HG02852 (cell line): ENCODE data around the gene BIK.

ENCODE experiments used
- ATAC-seq: cut with Tn5 transposase; IDR thresholded peaks from one replicate; pipeline ENCODE4 v1.9.1; 2021; ENCODE audit warnings: mild to moderate bottlenecking, moderate library complexity; ENCODE audit not compliant: unreplicated experiment

The BIK gene

GRCh38 chr22:43158778-43159483 is 48.4 kb downstream of the BIK start:
- no peak for ATAC-seq

GRCh38 chr22:43159484-43160178 is 49.1 kb downstream of the BIK start:
- no peak for ATAC-seq

GRCh38 chr22:43160497-43161126 is 50.1 kb downstream of the BIK start:
- no peak for ATAC-seq

- no peak for ATAC-seq
Measured at GRCh38 chr22:43162412-43163150, 52.0 kb downstream of the BIK start.

- no peak for ATAC-seq
Measured at GRCh38 chr22:43163241-43163795, 52.8 kb downstream of the BIK start.

GRCh38 chr22:43164636-43165035 is 54.1 kb downstream of the BIK start:
- ATAC-seq: no peak

GRCh38 chr22:43166132-43166930 is 55.8 kb downstream of the BIK start:
- ATAC-seq: no peak

GRCh38 chr22:43167001-43167589 is 56.5 kb downstream of the BIK start:
- no peak for ATAC-seq

- no peak for ATAC-seq
Measured at GRCh38 chr22:43168471-43169309, 58.1 kb downstream of the BIK start.

- no peak for ATAC-seq
Measured at GRCh38 chr22:43169310-43170130, 59.0 kb downstream of the BIK start.

GRCh38 chr22:43170131-43170480 is 59.6 kb downstream of the BIK start:
- no peak for ATAC-seq

- no peak for ATAC-seq
Measured at GRCh38 chr22:43171019-43171491, 60.5 kb downstream of the BIK start.

GRCh38 chr22:43171607-43172006 is 61.1 kb downstream of the BIK start:
- ATAC-seq: no peak

GRCh38 chr22:43172191-43172590 is 61.6 kb downstream of the BIK start:
- ATAC-seq: no peak

- ATAC-seq: no peak
Measured at GRCh38 chr22:43173566-43173965, 63.0 kb downstream of the BIK start.

- no peak for ATAC-seq
Measured at GRCh38 chr22:43173976-43174720, 63.6 kb downstream of the BIK start.

- ATAC-seq: no peak
Measured at GRCh38 chr22:43174941-43175531, 64.5 kb downstream of the BIK start.
